ENCODE results near the gene GPR21.

Gene GPR21

GRCh38 chr9:123046406-123047195 lies 13.1 kb downstream of the GPR21 start:
- Histone ChIP-seq H3K9me3 (ENCODE audit: control insufficient read depth in 2 of 2, low read length in 2 of 2) (no peaks in the 10 kb centered on the region), H3K4me3 (ENCODE audit: low read length in 2 of 2) (no peak overlapping the region), H3K27me3 (ENCODE audit: control insufficient read depth in 1 of 2, insufficient read depth in 2 of 2, low read length in 2 of 2) (no peaks in the 10 kb centered on the region), H3K4me1 (ENCODE audit: control insufficient read depth, insufficient read depth, low read length) (peaks cover 7% of the 10 kb centered on the region), H3K36me3 (ENCODE audit: control insufficient read depth in 2 of 2, insufficient read depth in 2 of 2, low read length in 2 of 2) (peaks cover 0 to 9% of the 10 kb centered on the region in 2 donors), H3K27ac (ENCODE audit: low read length) (no peak overlapping the region), H3K9ac (ENCODE audit: low read length in 2 of 2) (no peak overlapping the region)

GRCh38 chr9:123048748-123049147 lies 15.3 kb downstream of the GPR21 start:
- no peak overlapping the region for H3K27ac ChIP-seq (ENCODE audit: low read length)
- H3K9ac ChIP-seq (ENCODE audit: low read length in 2 of 2): no peak overlapping the region
- peaks cover 7% of the 10 kb centered on the region for H3K4me1 ChIP-seq (ENCODE audit: control insufficient read depth, insufficient read depth, low read length)
- H3K27me3 ChIP-seq (ENCODE audit: control insufficient read depth in 1 of 2, insufficient read depth in 2 of 2, low read length in 2 of 2): no peaks in the 10 kb centered on the region
- H3K4me3 ChIP-seq (ENCODE audit: low read length in 2 of 2): no peak overlapping the region
- peaks cover 0 to 6% of the 10 kb centered on the region in 2 donors for H3K36me3 ChIP-seq (ENCODE audit: control insufficient read depth in 2 of 2, insufficient read depth in 2 of 2, low read length in 2 of 2)
- no peaks in the 10 kb centered on the region for H3K9me3 ChIP-seq (ENCODE audit: control insufficient read depth in 2 of 2, low read length in 2 of 2)

- Histone ChIP-seq H3K27me3 (ENCODE audit: control insufficient read depth in 1 of 2, insufficient read depth in 2 of 2, low read length in 2 of 2) (no peaks in the 10 kb centered on the region), H3K4me3 (ENCODE audit: low read length in 2 of 2) (peak overlapping the region in 1 of 2 donors; percentile 13), H3K9ac (ENCODE audit: low read length in 2 of 2) (no peak overlapping the region), H3K27ac (ENCODE audit: low read length) (peak overlapping the region; percentile 13), H3K36me3 (ENCODE audit: control insufficient read depth in 2 of 2, insufficient read depth in 2 of 2, low read length in 2 of 2) (peaks cover 0 to under 1% of the 10 kb centered on the region in 2 donors), H3K4me1 (ENCODE audit: control insufficient read depth, insufficient read depth, low read length) (peaks cover 7% of the 10 kb centered on the region), H3K9me3 (ENCODE audit: control insufficient read depth in 2 of 2, low read length in 2 of 2) (no peaks in the 10 kb centered on the region)
Observed at GRCh38 chr9:123049589-123050222, 16.2 kb downstream of the GPR21 start.

GRCh38 chr9:123053046-123053445 lies 19.6 kb downstream of the GPR21 start:
- Histone ChIP-seq H3K27ac (ENCODE audit: low read length) (no peak overlapping the region), H3K4me1 (ENCODE audit: control insufficient read depth, insufficient read depth, low read length) (peaks cover 9% of the 10 kb centered on the region), H3K27me3 (ENCODE audit: control insufficient read depth in 1 of 2, insufficient read depth in 2 of 2, low read length in 2 of 2) (no peaks in the 10 kb centered on the region), H3K9ac (ENCODE audit: low read length in 2 of 2) (no peak overlapping the region), H3K4me3 (ENCODE audit: low read length in 2 of 2) (no peak overlapping the region), H3K36me3 (ENCODE audit: control insufficient read depth in 2 of 2, insufficient read depth in 2 of 2, low read length in 2 of 2) (peaks cover 0 to 6% of the 10 kb centered on the region in 2 donors), H3K9me3 (ENCODE audit: control insufficient read depth in 2 of 2, low read length in 2 of 2) (no peaks in the 10 kb centered on the region)

- no peak overlapping the region for H3K4me3 ChIP-seq (ENCODE audit: low read length in 2 of 2)
- no peak overlapping the region for H3K27ac ChIP-seq (ENCODE audit: low read length)
- H3K9me3 ChIP-seq (ENCODE audit: control insufficient read depth in 2 of 2, low read length in 2 of 2): no peaks in the 10 kb centered on the region
- H3K36me3 ChIP-seq (ENCODE audit: control insufficient read depth in 2 of 2, insufficient read depth in 2 of 2, low read length in 2 of 2): peaks cover 0 to 6% of the 10 kb centered on the region in 2 donors
- peaks cover 9% of the 10 kb centered on the region for H3K4me1 ChIP-seq (ENCODE audit: control insufficient read depth, insufficient read depth, low read length)
- H3K9ac ChIP-seq (ENCODE audit: low read length in 2 of 2): no peak overlapping the region
- H3K27me3 ChIP-seq (ENCODE audit: control insufficient read depth in 1 of 2, insufficient read depth in 2 of 2, low read length in 2 of 2): no peaks in the 10 kb centered on the region
Observed at GRCh38 chr9:123053711-123054110, 20.2 kb downstream of the GPR21 start.

- peaks cover 0 to 11% of the 10 kb centered on the region in 2 donors for H3K36me3 ChIP-seq (ENCODE audit: control insufficient read depth in 2 of 2, insufficient read depth in 2 of 2, low read length in 2 of 2)
- no peak overlapping the region for H3K4me3 ChIP-seq (ENCODE audit: low read length in 2 of 2)
- H3K27ac ChIP-seq (ENCODE audit: low read length): no peak overlapping the region
- peaks cover 2% of the 10 kb centered on the region for H3K4me1 ChIP-seq (ENCODE audit: control insufficient read depth, insufficient read depth, low read length)
- H3K27me3 ChIP-seq (ENCODE audit: control insufficient read depth in 1 of 2, insufficient read depth in 2 of 2, low read length in 2 of 2): no peaks in the 10 kb centered on the region
- no peaks in the 10 kb centered on the region for H3K9me3 ChIP-seq (ENCODE audit: control insufficient read depth in 2 of 2, low read length in 2 of 2)
- no peak overlapping the region for H3K9ac ChIP-seq (ENCODE audit: low read length in 2 of 2)
Observed at GRCh38 chr9:123058834-123059233, 25.4 kb downstream of the GPR21 start.

GRCh38 chr9:123059472-123060220 lies 26.2 kb downstream of the GPR21 start:
- Histone ChIP-seq H3K27ac (ENCODE audit: low read length) (no peak overlapping the region), H3K9me3 (ENCODE audit: control insufficient read depth in 2 of 2, low read length in 2 of 2) (no peaks in the 10 kb centered on the region), H3K9ac (ENCODE audit: low read length in 2 of 2) (no peak overlapping the region), H3K36me3 (ENCODE audit: control insufficient read depth in 2 of 2, insufficient read depth in 2 of 2, low read length in 2 of 2) (peaks cover 0 to 11% of the 10 kb centered on the region in 2 donors), H3K27me3 (ENCODE audit: control insufficient read depth in 1 of 2, insufficient read depth in 2 of 2, low read length in 2 of 2) (no peaks in the 10 kb centered on the region), H3K4me3 (ENCODE audit: low read length in 2 of 2) (no peak overlapping the region), H3K4me1 (ENCODE audit: control insufficient read depth, insufficient read depth, low read length) (peaks cover 2% of the 10 kb centered on the region)

GRCh38 chr9:123061216-123061615 lies 27.7 kb downstream of the GPR21 start:
- Histone ChIP-seq H3K27me3 (ENCODE audit: control insufficient read depth in 1 of 2, insufficient read depth in 2 of 2, low read length in 2 of 2) (no peaks in the 10 kb centered on the region), H3K9me3 (ENCODE audit: control insufficient read depth in 2 of 2, low read length in 2 of 2) (no peaks in the 10 kb centered on the region), H3K9ac (ENCODE audit: low read length in 2 of 2) (no peak overlapping the region), H3K27ac (ENCODE audit: low read length) (no peak overlapping the region), H3K36me3 (ENCODE audit: control insufficient read depth in 2 of 2, insufficient read depth in 2 of 2, low read length in 2 of 2) (peaks cover 7 to 11% of the 10 kb centered on the region in 2 donors), H3K4me1 (ENCODE audit: control insufficient read depth, insufficient read depth, low read length) (no peaks in the 10 kb centered on the region), H3K4me3 (ENCODE audit: low read length in 2 of 2) (no peak overlapping the region)

- Histone ChIP-seq H3K9me3 (ENCODE audit: control insufficient read depth in 2 of 2, low read length in 2 of 2) (no peaks in the 10 kb centered on the region), H3K36me3 (ENCODE audit: control insufficient read depth in 2 of 2, insufficient read depth in 2 of 2, low read length in 2 of 2) (peaks cover 12 to 22% of the 10 kb centered on the region in 2 donors), H3K9ac (ENCODE audit: low read length in 2 of 2) (no peak overlapping the region), H3K4me1 (ENCODE audit: control insufficient read depth, insufficient read depth, low read length) (no peaks in the 10 kb centered on the region), H3K27ac (ENCODE audit: low read length) (no peak overlapping the region), H3K27me3 (ENCODE audit: control insufficient read depth in 1 of 2, insufficient read depth in 2 of 2, low read length in 2 of 2) (no peaks in the 10 kb centered on the region), H3K4me3 (ENCODE audit: low read length in 2 of 2) (no peak overlapping the region)
Observed at GRCh38 chr9:123062351-123063176, 29.1 kb downstream of the GPR21 start.

- Histone ChIP-seq H3K4me3 (ENCODE audit: low read length in 2 of 2) (no peak overlapping the region), H3K27me3 (ENCODE audit: control insufficient read depth in 1 of 2, insufficient read depth in 2 of 2, low read length in 2 of 2) (no peaks in the 10 kb centered on the region), H3K27ac (ENCODE audit: low read length) (no peak overlapping the region), H3K36me3 (ENCODE audit: control insufficient read depth in 2 of 2, insufficient read depth in 2 of 2, low read length in 2 of 2) (peaks cover 12 to 22% of the 10 kb centered on the region in 2 donors), H3K9me3 (ENCODE audit: control insufficient read depth in 2 of 2, low read length in 2 of 2) (no peaks in the 10 kb centered on the region), H3K4me1 (ENCODE audit: control insufficient read depth, insufficient read depth, low read length) (no peaks in the 10 kb centered on the region), H3K9ac (ENCODE audit: low read length in 2 of 2) (no peak overlapping the region)
Observed at GRCh38 chr9:123063177-123063598, 29.7 kb downstream of the GPR21 start.
